Fibroblast of the aortic adventitia (primary cell): ENCODE results near the gene MBOAT2. TPM values are rescaled to one million over a fixed set of nuclear protein-coding genes. Genes with fewer than 3 reads are reported as not detected.

ENCODE experiments used
- DNase-seq: peaks from one replicate; pipeline ENCODE4 v3.0.0-alpha.2; 2010; ENCODE audit warnings: low read depth
- H3K4me3 ChIP-seq: 2 replicates; pipeline ENCODE4 v1.5.1; 2011; ENCODE audit warnings: low read depth, mild to moderate bottlenecking, control low read depth, low read length, moderate library complexity
- CTCF ChIP-seq: IDR thresholded peaks from 2 replicates; pipeline ENCODE4 v1.5.1; 2011; ENCODE audit warnings: mild to moderate bottlenecking, low read length, control low read depth, inconsistent platforms; ENCODE audit not compliant: insufficient read depth
- total RNA-seq: library from RNA; depleted of rRNA; stranded (reverse); fragments of >200 nt; gene quantifications from 2 replicates; pipeline ENCODE4 v1.2.3, GENCODE V29; 2012; ENCODE audit warnings: low replicate concordance

The MBOAT2 gene
- total RNA-seq, 1 donor, result 37.1 TPM

- no peak for DNase-seq
- no peak overlapping the region for H3K4me3 ChIP-seq
- TF ChIP-seq CTCF, result no peak
Observed at GRCh38 chr2:8856176-8856575, 147.3 kb downstream of the MBOAT2 start.

- H3K4me3 ChIP-seq, result no peak overlapping the region
- no peak for TF ChIP-seq CTCF
- DNase-seq, result no peak
Observed at GRCh38 chr2:8855010-8855409, 148.5 kb downstream of the MBOAT2 start.

DNA sequence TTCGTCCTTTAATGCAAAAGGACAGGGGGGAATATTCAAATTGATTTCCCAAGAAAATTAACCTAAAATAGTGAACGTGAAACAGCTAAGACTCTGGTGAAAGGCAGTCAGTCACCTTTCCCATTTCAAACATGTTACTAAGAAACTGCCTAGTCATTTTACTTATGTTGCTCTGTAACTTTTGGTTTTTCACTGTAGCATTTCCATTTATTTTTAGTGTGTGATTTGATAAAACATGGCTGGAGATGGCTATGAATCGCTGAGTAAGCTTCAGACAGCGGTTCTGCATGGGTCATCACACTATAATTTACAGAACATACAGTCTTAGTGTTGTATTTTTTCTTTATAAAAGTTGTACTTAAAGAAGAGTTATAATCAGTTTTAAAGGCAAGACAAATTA, 150.1 kb downstream of the MBOAT2 start:
- H3K4me3 ChIP-seq, result no peak overlapping the region
- DNase-seq, result no peak
- TF ChIP-seq CTCF, result no peak

GRCh38 chr2:8851811-8852560, 151.5 kb downstream of the MBOAT2 start:
- TF ChIP-seq CTCF, result no peak
- DNase-seq, result peak; percentile 40

DNA sequence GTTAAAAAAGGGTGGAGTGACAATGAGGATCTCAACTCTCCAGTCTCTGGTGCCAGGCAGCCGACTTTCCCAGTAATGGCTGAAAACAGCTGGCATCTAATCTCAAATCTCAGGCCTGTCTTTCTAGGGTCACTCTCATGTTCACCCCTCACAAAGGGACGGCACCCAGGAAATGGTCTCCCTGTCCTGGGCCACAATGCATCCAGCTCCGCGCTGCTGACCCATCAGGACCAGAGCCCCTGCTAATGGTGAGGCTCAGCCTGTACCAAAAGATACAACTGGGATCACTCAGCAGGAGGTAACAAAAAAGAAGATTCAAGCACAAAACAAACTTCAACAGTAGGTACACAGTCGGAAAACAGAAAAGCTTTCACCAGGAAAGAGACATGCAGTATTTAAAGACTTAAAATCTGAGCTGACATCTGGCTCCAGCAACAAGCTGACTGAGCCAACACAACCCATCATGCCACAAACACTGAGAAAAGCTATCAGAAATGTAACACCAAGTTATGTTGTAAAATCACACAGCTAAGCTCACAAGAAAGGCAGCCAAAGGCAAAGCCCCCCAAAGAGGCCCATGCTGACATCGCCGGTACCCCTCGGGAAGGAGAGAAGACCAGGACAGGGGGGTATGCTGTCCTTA, 152.5 kb downstream of the MBOAT2 start:
- no peak for TF ChIP-seq CTCF
- H3K4me3 ChIP-seq, result no peak overlapping the region
- DNase-seq, result no peak

More at GRCh38 chr2:8851811-8852560, 151.5 kb downstream of the MBOAT2 start:
- no peak overlapping the region for H3K4me3 ChIP-seq

GRCh38 chr2:8849327-8849726, 154.2 kb downstream of the MBOAT2 start:
- DNase-seq, result peak; percentile 76
- no peak overlapping the region for H3K4me3 ChIP-seq
- TF ChIP-seq CTCF, result no peak
